GM21619 (cell line): ENCODE data around the gene AGO4.
"Not testable (repeated sequence)": the region's sequence is repeated elsewhere in the genome, so short reads cannot be mapped to it uniquely, and the experiment has no call there.

ENCODE experiments used
- ATAC-seq: cut with Tn5 transposase; IDR thresholded peaks from one replicate; pipeline ENCODE4 v1.9.1; 2021; ENCODE audit not compliant: unreplicated experiment

Gene AGO4

GRCh38 chr1:35807614-35808449, at the start of gene AGO4:
Gene AGO4 (plus strand): TSS chr1:35808016. CDS start chr1:35808417, 401 bp downstream.
- no peak for ATAC-seq

GRCh38 chr1:35762141-35762540, 45.7 kb upstream of the AGO4 start:
- no peak for ATAC-seq

GRCh38 chr1:35763201-35763600, 44.6 kb upstream of the AGO4 start:
- ATAC-seq = no peak

GRCh38 chr1:35764283-35764682, 43.5 kb upstream of the AGO4 start:
- ATAC-seq = no peak

- no peak for ATAC-seq
Measured at GRCh38 chr1:35768350-35769187, 39.2 kb upstream of the AGO4 start.

- peak; percentile 82 for ATAC-seq
Measured at GRCh38 chr1:35769188-35769758, 38.5 kb upstream of the AGO4 start.

- ATAC-seq = no peak
Measured at GRCh38 chr1:35773711-35774110, 34.1 kb upstream of the AGO4 start.

GRCh38 chr1:35776172-35776571, 31.6 kb upstream of the AGO4 start:
- not testable (repeated sequence) for ATAC-seq

- ATAC-seq = no peak
Measured at GRCh38 chr1:35777109-35777508, 30.7 kb upstream of the AGO4 start.

- ATAC-seq = no peak
Measured at GRCh38 chr1:35783055-35783583, 24.7 kb upstream of the AGO4 start.

- not testable (repeated sequence) for ATAC-seq
Measured at GRCh38 chr1:35784364-35784763, 23.5 kb upstream of the AGO4 start.

GRCh38 chr1:35788139-35788538, 19.7 kb upstream of the AGO4 start:
- no peak for ATAC-seq

- no peak for ATAC-seq
Measured at GRCh38 chr1:35790670-35791069, 17.1 kb upstream of the AGO4 start.

- ATAC-seq = no peak
Measured at GRCh38 chr1:35795295-35795694, 12.5 kb upstream of the AGO4 start.

GRCh38 chr1:35797380-35797779, 10.4 kb upstream of the AGO4 start:
- no peak for ATAC-seq

- not testable (repeated sequence) for ATAC-seq
Measured at GRCh38 chr1:35798019-35798418, 9.8 kb upstream of the AGO4 start.

GRCh38 chr1:35800167-35800887, 7.5 kb upstream of the AGO4 start:
- ATAC-seq = not testable (repeated sequence)

- no peak for ATAC-seq
Measured at GRCh38 chr1:35808450-35809113, 766 bp downstream of the AGO4 start.

- no peak for ATAC-seq
Measured at GRCh38 chr1:35809114-35810095, 1.6 kb downstream of the AGO4 start.
